ENCODE data around the gene CKB.

Gene CKB

GRCh38 chr14:103495854-103496253 lies 26.8 kb downstream of the CKB start:
- no peak for TF ChIP-seq TAF1 (IDR thresholded peaks at IDR 0.05; ENCODE audit: borderline replicate concordance, insufficient read depth, low read length)
- no peak for TF ChIP-seq FOXP2 (optimal IDR thresholded peaks at IDR 0.05; ENCODE audit: borderline replicate concordance, extremely low read depth, extremely low read length, insufficient read depth)
- no peak for TF ChIP-seq POLR2AphosphoS5 (IDR thresholded peaks at IDR 0.05; ENCODE audit: low read depth, low read length)
- TF ChIP-seq, protein P1, sequence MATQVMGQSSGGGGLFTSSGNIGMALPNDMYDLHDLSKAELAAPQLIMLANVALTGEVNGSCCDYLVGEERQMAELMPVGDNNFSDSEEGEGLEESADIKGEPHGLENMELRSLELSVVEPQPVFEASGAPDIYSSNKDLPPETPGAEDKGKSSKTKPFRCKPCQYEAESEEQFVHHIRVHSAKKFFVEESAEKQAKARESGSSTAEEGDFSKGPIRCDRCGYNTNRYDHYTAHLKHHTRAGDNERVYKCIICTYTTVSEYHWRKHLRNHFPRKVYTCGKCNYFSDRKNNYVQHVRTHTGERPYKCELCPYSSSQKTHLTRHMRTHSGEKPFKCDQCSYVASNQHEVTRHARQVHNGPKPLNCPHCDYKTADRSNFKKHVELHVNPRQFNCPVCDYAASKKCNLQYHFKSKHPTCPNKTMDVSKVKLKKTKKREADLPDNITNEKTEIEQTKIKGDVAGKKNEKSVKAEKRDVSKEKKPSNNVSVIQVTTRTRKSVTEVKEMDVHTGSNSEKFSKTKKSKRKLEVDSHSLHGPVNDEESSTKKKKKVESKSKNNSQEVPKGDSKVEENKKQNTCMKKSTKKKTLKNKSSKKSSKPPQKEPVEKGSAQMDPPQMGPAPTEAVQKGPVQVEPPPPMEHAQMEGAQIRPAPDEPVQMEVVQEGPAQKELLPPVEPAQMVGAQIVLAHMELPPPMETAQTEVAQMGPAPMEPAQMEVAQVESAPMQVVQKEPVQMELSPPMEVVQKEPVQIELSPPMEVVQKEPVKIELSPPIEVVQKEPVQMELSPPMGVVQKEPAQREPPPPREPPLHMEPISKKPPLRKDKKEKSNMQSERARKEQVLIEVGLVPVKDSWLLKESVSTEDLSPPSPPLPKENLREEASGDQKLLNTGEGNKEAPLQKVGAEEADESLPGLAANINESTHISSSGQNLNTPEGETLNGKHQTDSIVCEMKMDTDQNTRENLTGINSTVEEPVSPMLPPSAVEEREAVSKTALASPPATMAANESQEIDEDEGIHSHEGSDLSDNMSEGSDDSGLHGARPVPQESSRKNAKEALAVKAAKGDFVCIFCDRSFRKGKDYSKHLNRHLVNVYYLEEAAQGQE (IDR thresholded peaks at IDR 0.05; ENCODE audit: insufficient read depth in 1 of 2, low read depth in 2 of 2, low read length in 2 of 2): no peak
- TF ChIP-seq SIN3A (IDR thresholded peaks at IDR 0.05; ENCODE audit: borderline replicate concordance, insufficient read depth, low read length): no peak

DNA sequence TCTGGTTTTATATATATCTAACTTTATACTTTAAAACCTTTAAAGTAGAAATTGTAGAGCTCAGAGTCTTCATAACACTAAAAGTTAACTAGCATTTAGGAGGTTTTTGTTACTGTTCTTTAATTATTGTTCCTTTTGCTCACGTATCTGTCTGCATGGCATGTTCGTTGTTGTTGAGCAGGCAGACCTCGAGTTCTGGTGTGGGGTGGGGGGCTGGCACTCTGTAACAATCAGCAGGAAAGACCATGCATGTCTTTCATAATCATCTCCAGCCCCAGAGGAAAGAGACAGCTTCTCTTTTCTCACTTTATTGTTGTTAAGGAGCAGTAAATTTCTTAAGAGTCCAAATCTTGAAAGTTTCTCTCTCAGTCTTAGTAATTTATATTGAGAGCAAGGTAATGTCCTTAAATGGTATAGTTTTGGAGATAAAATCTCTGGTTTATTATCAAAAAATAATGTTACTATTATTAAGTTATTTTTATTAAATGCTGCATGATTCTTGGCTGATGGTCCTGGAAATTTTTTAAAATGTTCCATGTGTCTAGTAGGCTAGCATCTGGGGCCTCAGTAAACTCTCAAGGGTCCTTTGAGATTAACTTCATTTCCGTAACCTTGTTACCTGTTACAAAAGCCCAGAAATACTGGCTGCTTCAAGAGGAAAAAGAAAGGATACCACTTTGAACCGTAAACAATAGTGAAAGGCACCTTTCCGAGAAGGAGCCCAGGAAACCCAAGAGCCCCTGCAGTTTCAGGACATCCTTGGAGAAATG lies 30.3 kb downstream of the CKB start:
- TF ChIP-seq TAF1 (IDR thresholded peaks at IDR 0.05; ENCODE audit: borderline replicate concordance, insufficient read depth, low read length) (no peak), SIN3A (IDR thresholded peaks at IDR 0.05; ENCODE audit: borderline replicate concordance, insufficient read depth, low read length) (no peak), POLR2AphosphoS5 (IDR thresholded peaks at IDR 0.05; ENCODE audit: low read depth, low read length) (no peak), FOXP2 (optimal IDR thresholded peaks at IDR 0.05; ENCODE audit: borderline replicate concordance, extremely low read depth, extremely low read length, insufficient read depth) (no peak)
- TF ChIP-seq, protein P1 (IDR thresholded peaks at IDR 0.05; ENCODE audit: insufficient read depth in 1 of 2, low read depth in 2 of 2, low read length in 2 of 2): no peak

GRCh38 chr14:103491691-103492090 lies 30.9 kb downstream of the CKB start:
- TF ChIP-seq TAF1 (IDR thresholded peaks at IDR 0.05; ENCODE audit: borderline replicate concordance, insufficient read depth, low read length) (no peak), SIN3A (IDR thresholded peaks at IDR 0.05; ENCODE audit: borderline replicate concordance, insufficient read depth, low read length) (no peak), POLR2AphosphoS5 (IDR thresholded peaks at IDR 0.05; ENCODE audit: low read depth, low read length) (no peak), FOXP2 (optimal IDR thresholded peaks at IDR 0.05; ENCODE audit: borderline replicate concordance, extremely low read depth, extremely low read length, insufficient read depth) (no peak)
- TF ChIP-seq, protein P1 (IDR thresholded peaks at IDR 0.05; ENCODE audit: insufficient read depth in 1 of 2, low read depth in 2 of 2, low read length in 2 of 2): no peak

DNA sequence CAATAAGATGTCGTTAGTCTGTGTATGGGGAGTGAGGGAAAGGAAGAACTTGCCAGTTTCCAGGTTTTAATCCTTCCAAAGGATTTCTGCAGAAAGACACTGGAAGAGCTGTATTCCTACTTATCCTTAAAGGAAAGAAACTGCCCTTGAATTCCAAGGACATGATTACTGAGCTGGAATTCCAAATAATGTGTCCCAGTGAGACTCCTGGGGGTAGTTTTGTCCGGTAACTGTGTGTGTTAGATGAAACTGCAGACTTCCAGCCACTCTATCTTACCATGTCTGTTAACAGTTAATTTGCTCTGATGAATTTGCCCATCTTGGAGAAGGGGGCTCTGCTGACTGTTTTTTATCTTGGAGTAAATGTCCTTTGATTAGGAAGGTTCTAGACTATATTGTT lies 33.0 kb downstream of the CKB start:
- TF ChIP-seq POLR2AphosphoS5 (IDR thresholded peaks at IDR 0.05; ENCODE audit: low read depth, low read length): no peak
- TF ChIP-seq, protein P1 (IDR thresholded peaks at IDR 0.05; ENCODE audit: insufficient read depth in 1 of 2, low read depth in 2 of 2, low read length in 2 of 2): no peak

DNA sequence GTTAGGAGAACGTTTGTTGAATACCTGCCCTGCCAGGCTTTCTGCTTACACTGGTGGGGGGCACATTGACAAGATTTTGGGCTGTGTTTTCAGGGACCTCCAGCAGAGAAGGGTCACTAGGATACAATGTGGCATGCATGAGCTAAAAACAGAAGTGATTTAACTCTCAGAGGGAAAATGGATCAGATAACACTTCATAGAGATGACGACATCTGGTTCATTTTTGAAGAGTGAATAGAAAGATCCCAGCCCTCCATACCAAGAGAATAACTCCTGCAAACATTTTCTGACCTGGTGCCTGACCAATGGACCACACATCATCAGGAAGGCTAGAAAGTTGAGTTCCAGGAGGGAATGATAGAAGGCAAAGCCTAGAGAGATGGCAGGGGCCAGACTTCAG lies 33.7 kb downstream of the CKB start:
- TF ChIP-seq FOXP2 (optimal IDR thresholded peaks at IDR 0.05; ENCODE audit: borderline replicate concordance, extremely low read depth, extremely low read length, insufficient read depth) (no peak), POLR2AphosphoS5 (IDR thresholded peaks at IDR 0.05; ENCODE audit: low read depth, low read length) (no peak), TAF1 (IDR thresholded peaks at IDR 0.05; ENCODE audit: borderline replicate concordance, insufficient read depth, low read length) (no peak)
- TF ChIP-seq, protein P1 (IDR thresholded peaks at IDR 0.05; ENCODE audit: insufficient read depth in 1 of 2, low read depth in 2 of 2, low read length in 2 of 2): no peak
